HG02623 (cell line): ENCODE measurements around the gene TMEM150A.
A peak's percentile ranks its signal among the peaks of the same experiment; 100 is the strongest.
"Not testable (repeated sequence)": the region's sequence is repeated elsewhere in the genome, so short reads cannot be mapped to it uniquely, and the experiment has no call there.

ENCODE experiments used
- ATAC-seq: cut with Tn5 transposase; IDR thresholded peaks from one replicate; pipeline ENCODE4 v1.9.1; 2021; ENCODE audit warnings: moderate library complexity; ENCODE audit not compliant: unreplicated experiment

The TMEM150A gene

GRCh38 chr2:85602476-85603234, at the start of gene TMEM150A:
Gene TMEM150A, minus strand, starts transcription at chr2:85602698. Its CDS starts 750 bp downstream, at chr2:85601948.
- peak; percentile 96 for ATAC-seq

GRCh38 chr2:85652056-85652455, 49.6 kb upstream of the TMEM150A start:
- ATAC-seq = no peak

- no peak for ATAC-seq
Observed at GRCh38 chr2:85651097-85651496, 48.6 kb upstream of the TMEM150A start.

GRCh38 chr2:85650456-85650855, 48.0 kb upstream of the TMEM150A start:
- ATAC-seq = no peak

- no peak for ATAC-seq
Observed at GRCh38 chr2:85649201-85650190, 47.0 kb upstream of the TMEM150A start.

GRCh38 chr2:85648619-85649018, 46.1 kb upstream of the TMEM150A start:
- ATAC-seq = no peak

GRCh38 chr2:85647823-85648526, 45.5 kb upstream of the TMEM150A start:
- ATAC-seq = no peak

GRCh38 chr2:85646166-85646565, 43.7 kb upstream of the TMEM150A start:
- no peak for ATAC-seq

- no peak for ATAC-seq
Observed at GRCh38 chr2:85644909-85645308, 42.4 kb upstream of the TMEM150A start.

- peak; percentile 48 for ATAC-seq
Observed at GRCh38 chr2:85642725-85643124, 40.2 kb upstream of the TMEM150A start.

GRCh38 chr2:85635636-85636035, 33.1 kb upstream of the TMEM150A start:
- no peak for ATAC-seq

GRCh38 chr2:85635011-85635410, 32.5 kb upstream of the TMEM150A start:
- ATAC-seq = no peak

- no peak for ATAC-seq
Observed at GRCh38 chr2:85631316-85631715, 28.8 kb upstream of the TMEM150A start.

GRCh38 chr2:85628658-85629057, 26.2 kb upstream of the TMEM150A start:
- ATAC-seq = no peak

GRCh38 chr2:85623991-85624390, 21.5 kb upstream of the TMEM150A start:
- ATAC-seq = no peak

GRCh38 chr2:85621338-85621737, 18.8 kb upstream of the TMEM150A start:
- ATAC-seq = no peak

- ATAC-seq = no peak
Observed at GRCh38 chr2:85619617-85620016, 17.1 kb upstream of the TMEM150A start.

- not testable (repeated sequence) for ATAC-seq
Observed at GRCh38 chr2:85617723-85618122, 15.2 kb upstream of the TMEM150A start.

GRCh38 chr2:85615413-85615728, 12.9 kb upstream of the TMEM150A start:
- ATAC-seq = no peak

GRCh38 chr2:85614757-85615156, 12.3 kb upstream of the TMEM150A start:
- not testable (repeated sequence) for ATAC-seq
